Pancreas (tissue), 10 donors: Measurements from ENCODE around the gene KCNAB2. TPM values are rescaled to one million over a fixed set of nuclear protein-coding genes. Genes with fewer than 3 reads are reported as not detected.

Source experiments
- ATAC-seq, 4 donors: fragments of 200-7000 bp; cut with Tn5 transposase; one replicate each; pipeline versions ENCODE4 v1.8.0 to v1.9.1; 2020; ENCODE audit warnings: mild to moderate bottlenecking in 4 of 4, moderate library complexity in 4 of 4
- DNase-seq, 6 donors: peaks; one replicate each; pipeline ENCODE4 v3.0.0-alpha.2; 2020
- FAIRE-seq: peaks from 2 replicates; lab custom pipeline; 2012; peaks lifted over from hg19 to GRCh38; lab: Jason Lieb, UNC
- H3K27ac ChIP-seq, 4 donors: fragments of 200-600 bp; sonication (generic); 1 replicate in 3 of 4; 2 replicates in 1 of 4; pipeline versions ENCODE4 v1.5.0 to v1.8.0; 2020
- H3K27me3 ChIP-seq, 4 donors: fragments of 200-600 bp; one replicate each; pipeline ENCODE4 v1.8.0; 2021
- H3K36me3 ChIP-seq, 3 donors: fragments of 200-600 bp; sonication (generic) in 1 of 3; one replicate each; pipeline versions ENCODE4 v1.5.0 to v1.8.0; 2020 to 2021
- H3K4me1 ChIP-seq, 3 donors: fragments of 200-600 bp; one replicate each; pipeline ENCODE4 v1.8.0; 2021
- H3K4me3 ChIP-seq, 4 donors: fragments of 200-600 bp; sonication (generic) in 2 of 4; one replicate each; pipeline versions ENCODE4 v1.5.0 to v1.8.0; 2020 to 2021
- H3K9me3 ChIP-seq, 4 donors: fragments of 200-600 bp; one replicate each; pipeline ENCODE4 v1.8.0; 2021
- CTCF ChIP-seq, 4 donors: fragments of 200-600 bp; sonication (generic) in 3 of 4; IDR thresholded peaks; one replicate each; pipeline versions ENCODE4 v1.5.0 to v1.8.0; 2021; ENCODE audit warnings: antibody characterized with exemption in 4 of 4
- WGBS, 2 donors: extraction: QIAGEN DNeasy Blood & Tissue Kit; methylation state at CpG; one replicate each; pipeline ENCODE4 v1.1.7; 2013; 5-methylcytosine and 5-hydroxymethylcytosine counted together
- intact Hi-C, 3 donors: fragments of 100-400 bp; cut with DNase I; formaldehyde crosslinking; loops; one replicate each; pipeline versions ENCODE4 v1.11.1 to v1.14.2; 2022
- polyA plus RNA-seq, 2 donors: library from polyadenylated mRNA; stranded (reverse); fragments of 200-250 nt; gene quantifications; one replicate each; pipeline ENCODE4 v1.2.3, GENCODE V29; 2013
- total RNA-seq, 6 donors: library from RNA; stranded (reverse); fragmentation: NEBNext Ultra II Directional in 4 of 6; extraction: Animal tissue kit (Norgen Biotek cat#: 25700) in 4 of 6; gene quantifications; one replicate each; pipeline versions ENCODE4 v1.2.1 to v1.2.4, GENCODE V29; 2021 to 2023
- donor health status: healthy with polysubstance abuse.
- donor health status: DM: no; HTN: no; CAD: no; lungs with moderate emphysema.
- donor health status: DM: no; HTN: no; CAD: no.
- donor health status: control.
- donor health status: control.
- donor health status: Bipolar disorder and iron deficiency.
- donor health status: DM: yes; HTN: yes; CAD: no.
- donor health status: DM: no; HTN: no; CAD: no.
- donor health status: DM: no; HTN: no; CAD: no.
- donor health status: DM: yes; HTN: yes; CAD: no.

Gene KCNAB2
- total and polyA plus RNA-seq, 8 donors = 1.2 to 9.0 (median 4.3) TPM

- Histone ChIP-seq H3K4me1 (no peaks in the 10 kb centered on the region), H3K9me3 (no peaks in the 10 kb centered on the region), H3K27me3 (no peaks in the 10 kb centered on the region), H3K27ac (no peak overlapping the region), H3K36me3 (no peaks in the 10 kb centered on the region), H3K4me3 (no peak overlapping the region)
- 66 to 74% methylated on average over 15 of the region's 15 CpGs for WGBS, 2 donors
- intact Hi-C loops = no loop called here
- DNase-seq (peak in 2 of 6 donors; percentile 5 to 34), FAIRE-seq (no peak), ATAC-seq (no peak)
- TF ChIP-seq CTCF (IDR thresholded peaks at IDR 0.05) = no peak
Observed at GRCh38 chr1:6019166-6019845, 26.4 kb upstream of the KCNAB2 start.

- FAIRE-seq (no peak), DNase-seq (no peak), ATAC-seq (no peak)
- Histone ChIP-seq H3K27ac (no peak overlapping the region), H3K9me3 (no peaks in the 10 kb centered on the region), H3K36me3 (no peaks in the 10 kb centered on the region), H3K4me3 (no peak overlapping the region), H3K27me3 (no peaks in the 10 kb centered on the region), H3K4me1 (no peaks in the 10 kb centered on the region)
- intact Hi-C loops = no loop called here
- WGBS, 2 donors = 91 to 95% methylated on average over 4 of the region's 4 CpGs
- no peak for TF ChIP-seq CTCF (IDR thresholded peaks at IDR 0.05)
Observed at GRCh38 chr1:6022193-6022592, 23.5 kb upstream of the KCNAB2 start.

- 63 to 76% methylated on average over 5 of the region's 5 CpGs for WGBS, 2 donors
- intact Hi-C loops = no loop called here
- FAIRE-seq = no peak
Observed at GRCh38 chr1:6023346-6023745, 22.3 kb upstream of the KCNAB2 start.

GRCh38 chr1:6024376-6024775, 21.3 kb upstream of the KCNAB2 start:
- no peak overlapping the region for H3K4me3 ChIP-seq
- no peaks in the 10 kb centered on the region for H3K27me3 ChIP-seq
- intact Hi-C loops = no loop called here
- ATAC-seq (no peak), FAIRE-seq (no peak), DNase-seq (no peak)
- no peak for TF ChIP-seq CTCF (IDR thresholded peaks at IDR 0.05)
- 70 to 74% methylated on average over 6 of the region's 6 CpGs for WGBS, 2 donors
- no peak overlapping the region for H3K27ac ChIP-seq
- no peaks in the 10 kb centered on the region for H3K9me3 ChIP-seq
- H3K4me1 ChIP-seq = no peaks in the 10 kb centered on the region
- no peaks in the 10 kb centered on the region for H3K36me3 ChIP-seq

More at GRCh38 chr1:6023346-6023745, 22.3 kb upstream of the KCNAB2 start:
- H3K4me3 ChIP-seq = no peak overlapping the region
- ATAC-seq = no peak
- no peaks in the 10 kb centered on the region for H3K9me3 ChIP-seq
- TF ChIP-seq CTCF (IDR thresholded peaks at IDR 0.05) = no peak
- H3K4me1 ChIP-seq = no peaks in the 10 kb centered on the region
- no peak for DNase-seq
- H3K27me3 ChIP-seq = no peaks in the 10 kb centered on the region
- H3K36me3 ChIP-seq = no peaks in the 10 kb centered on the region
- H3K27ac ChIP-seq = no peak overlapping the region
